B cell (primary cell): ENCODE results near the gene DOCK6. TPM values are rescaled to one million over a fixed set of nuclear protein-coding genes. Genes with fewer than 3 reads are reported as not detected.

ENCODE experiments used
- ATAC-seq: fragments of 200-7000 bp; cut with Tn5 transposase; one replicate; pipeline ENCODE4 v1.10.0; 2021; ENCODE audit warnings: low read depth, mild to moderate bottlenecking, moderate number of reproducible peaks, moderate library complexity
- CTCF ChIA-PET: fragments of 350-600 bp; sonication (Branson Sonifier 250); formaldehyde crosslinking; loops from one replicate; lab custom pipeline; 2021; ENCODE audit warnings: antibody characterized with exemption, inconsistent platforms; lab: Charles Lee
- POLR2A ChIA-PET: fragments of 350-600 bp; sonication (Branson Sonifier 250); formaldehyde crosslinking; loops from one replicate; lab custom pipeline; 2021; ENCODE audit warnings: antibody characterized with exemption; lab: Charles Lee
- DNase-seq: peaks from one replicate; pipeline ENCODE4 v3.0.0; 2013
- H2AFZ ChIP-seq: 2 replicates; pipeline ENCODE4 v1.6.1; 2012; ENCODE audit warnings: mild to moderate bottlenecking, low read depth, low read length; ENCODE audit not compliant: insufficient read depth, poor library complexity, severe bottlenecking
- H3K27ac ChIP-seq, 2 donors: 1 replicate in 1 of 2; 2 replicates in 1 of 2; pipeline ENCODE4 v1.5.1; 2012 to 2013; ENCODE audit warnings: low read length in 2 of 2, mild to moderate bottlenecking in 2 of 2, moderate library complexity in 1 of 2
- H3K27me3 ChIP-seq, 4 experiments: fragments of 200-600 bp in 1 of 4; sonication (generic) in 1 of 4; replicated peaks in 1 of 4; 1 replicate in 2 of 4; 2 replicates in 2 of 4; pipeline versions ENCODE4 v1.6.1 to v1.7.0; 2013 to 2016; ENCODE audit warnings: low read length in 3 of 4, mild to moderate bottlenecking in 2 of 4, mixed read lengths in 1 of 4, moderate library complexity in 1 of 4; ENCODE audit not compliant: insufficient read depth in 4 of 4, control insufficient read depth in 3 of 4; ENCODE audit errors: control extremely low read depth in 1 of 4
- H3K36me3 ChIP-seq, 2 experiments: replicated peaks in 1 of 2; 1 replicate in 1 of 2; 2 replicates in 1 of 2; pipeline versions ENCODE4 v1.6.1 to v1.7.1; 2013; ENCODE audit warnings: low read length in 1 of 2; ENCODE audit not compliant: insufficient read depth in 2 of 2, control insufficient read depth in 1 of 2; ENCODE audit errors: control extremely low read depth in 1 of 2, extremely low read depth in 1 of 2
- H3K4me1 ChIP-seq, 2 donors: fragments of 200-600 bp in 1 of 2; sonication (generic) in 1 of 2; 1 replicate in 1 of 2; 2 replicates in 1 of 2; pipeline versions ENCODE4 v1.5.1 to v1.6.1; 2013 to 2017; ENCODE audit warnings: low read length in 2 of 2; ENCODE audit not compliant: control insufficient read depth in 2 of 2, insufficient read depth in 2 of 2
- H3K4me2 ChIP-seq: replicated peaks from 2 replicates; pipeline ENCODE3; 2012; ENCODE audit warnings: mild to moderate bottlenecking, low read depth, low read length; ENCODE audit not compliant: poor library complexity, severe bottlenecking
- H3K4me3 ChIP-seq, 5 experiments: fragments of 200-600 bp in 1 of 5; sonication (generic) in 1 of 5; 1 replicate in 3 of 5; 2 replicates in 2 of 5; pipeline versions ENCODE4 v1.5.1 to v1.7.0; 2011 to 2016; ENCODE audit warnings: low read length in 4 of 5, mild to moderate bottlenecking in 4 of 5, low read depth in 2 of 5, control low read depth in 1 of 5, moderate library complexity in 1 of 5; ENCODE audit not compliant: insufficient read depth in 1 of 5; ENCODE audit errors: control extremely low read depth in 1 of 5, extremely low read depth in 1 of 5
- H3K79me2 ChIP-seq: fragments of 200-600 bp; sonication (generic); one replicate; pipeline ENCODE4 v1.6.0; 2016; ENCODE audit warnings: low read length; ENCODE audit not compliant: control insufficient read depth, insufficient read depth
- H3K9ac ChIP-seq: fragments of 200-600 bp; sonication (generic); 2 replicates; pipeline ENCODE4 v1.6.1; 2017; ENCODE audit warnings: mild to moderate bottlenecking, low read length, moderate library complexity
- H3K9me3 ChIP-seq, 3 donors: one replicate each; pipeline versions ENCODE4 v1.6.1 to v1.7.1; 2013; ENCODE audit warnings: low read length in 2 of 3; ENCODE audit not compliant: control insufficient read depth in 2 of 3, insufficient read depth in 1 of 3; ENCODE audit errors: control extremely low read depth in 1 of 3
- H4K20me1 ChIP-seq: 2 replicates; pipeline ENCODE4 v1.6.0; 2012; ENCODE audit warnings: mild to moderate bottlenecking, low read length; ENCODE audit not compliant: insufficient read depth, control insufficient read depth, poor library complexity, severe bottlenecking
- H3K27ac Mint-ChIP-seq: one replicate; pipeline ENCODE4 v1.8.0; 2021; ENCODE audit warnings: mixed read lengths
- H3K27me3 Mint-ChIP-seq: one replicate; pipeline ENCODE4 v1.8.0; 2021; ENCODE audit warnings: mixed read lengths
- H3K4me1 Mint-ChIP-seq: one replicate; pipeline ENCODE4 v1.8.0; 2021; ENCODE audit warnings: mixed read lengths
- H3K4me3 Mint-ChIP-seq: one replicate; pipeline ENCODE4 v1.8.0; 2021; ENCODE audit warnings: mixed read lengths
- H3K9me3 Mint-ChIP-seq: one replicate; pipeline ENCODE4 v1.8.0; 2022; ENCODE audit warnings: mixed read lengths; ENCODE audit not compliant: insufficient read depth
- EZH2 ChIP-seq: IDR thresholded peaks from 2 replicates; pipeline ENCODE4 v1.6.1; 2012; ENCODE audit warnings: borderline replicate concordance, low read depth, mild to moderate bottlenecking, moderate library complexity, low read length; ENCODE audit not compliant: insufficient read depth, poor library complexity, severe bottlenecking
- WGBS: methylation state at CpG from one replicate; pipeline ENCODE4 v1.1.5; 2013; ENCODE audit warnings: missing lambda C conversion rate; ENCODE audit not compliant: insufficient coverage; 5-methylcytosine and 5-hydroxymethylcytosine counted together
- intact Hi-C: fragments of 100-400 bp; cut with micrococcal nuclease; formaldehyde crosslinking; loops from one replicate; pipeline ENCODE4 v1.10.0; 2022
- polyA plus RNA-seq: library from polyadenylated mRNA; depleted of rRNA; stranded (reverse); fragments of >200 nt; gene quantifications from 2 replicates; pipeline ENCODE4 v1.2.3, GENCODE V29; 2012
- total RNA-seq, 2 donors: library from RNA; stranded (reverse); fragments of 120-200 nt in 1 of 2; gene quantifications; 1 replicate in 1 of 2; 2 replicates in 1 of 2; pipeline versions ENCODE4 v1.2.3 to v1.2.4, GENCODE V29; 2013 to 2022
- TF ChIP-seq, protein P1 (sequence below): fragments of 200-600 bp; IDR thresholded peaks from one replicate; pipeline ENCODE4 v1.8.0; 2022; ENCODE audit warnings: antibody characterized with exemption, mild to moderate bottlenecking

Gene DOCK6
- total and polyA plus RNA-seq, 2 donors (not counting 1 experiment from before 2014, with no cell fraction given) = 5.3 to 11.9 TPM

DNA sequence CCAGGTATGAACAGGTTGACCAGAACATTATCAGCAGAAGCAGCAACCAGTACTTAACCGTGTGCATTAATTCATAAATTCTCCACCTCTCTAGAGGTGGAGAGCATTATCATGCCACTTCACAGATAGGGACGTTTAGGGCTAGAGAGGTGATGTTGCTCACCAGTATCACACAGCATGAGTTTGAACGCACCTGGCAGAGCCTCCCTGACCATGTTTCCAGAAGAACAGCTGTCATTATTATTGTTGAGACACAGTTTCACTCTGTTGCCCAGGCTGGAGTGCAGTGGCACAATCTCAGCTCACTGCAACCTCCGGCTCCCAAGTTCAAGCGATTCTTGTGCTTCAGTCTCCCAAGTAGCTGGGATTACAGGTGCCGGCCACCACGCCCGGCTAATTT, 71.8 kb downstream of the DOCK6 start:
- H3K4me2 ChIP-seq = no peak overlapping the region
- intact Hi-C loops = no loop called here
- ATAC-seq = no peak

DNA sequence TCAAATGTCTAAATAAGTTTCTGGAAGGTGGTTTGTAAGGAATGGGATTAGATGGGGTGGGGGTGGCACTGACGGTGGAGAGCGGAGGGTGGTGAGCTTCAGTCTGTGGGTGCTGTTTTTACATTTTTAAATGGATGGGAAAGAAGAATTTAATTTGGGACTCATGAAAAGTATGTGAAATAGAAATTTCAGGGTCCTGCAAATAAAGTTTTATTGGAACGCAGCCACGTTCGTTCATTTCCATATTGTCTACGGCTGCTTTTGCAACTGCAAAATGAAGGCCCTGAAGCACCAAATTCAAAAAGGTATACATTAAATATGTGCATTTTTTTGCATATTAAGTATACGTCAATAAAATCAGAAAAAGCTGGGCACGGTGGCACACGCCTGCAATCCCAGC, 74.9 kb downstream of the DOCK6 start:
- Mint-ChIP-seq H3K4me1 (peaks cover 5% of the 10 kb centered on the region), H3K27me3 (peaks cover 6% of the 10 kb centered on the region), H3K4me3 (no peak overlapping the region), H3K9me3 (no peaks in the 10 kb centered on the region), H3K27ac (no peak overlapping the region)
- CTCF ChIA-PET = no interaction called here
- no peak overlapping the region for H2AFZ ChIP-seq
- ATAC-seq = no peak
- DNase-seq = no peak
- no peaks in the 10 kb centered on the region for H3K36me3 ChIP-seq
- H3K27me3 ChIP-seq = peaks cover 0 to 14% (median 2%) of the 10 kb centered on the region in 4 experiments
- no peaks in the 10 kb centered on the region for H3K79me2 ChIP-seq
- intact Hi-C loops = no loop called here
- no peak for TF ChIP-seq EZH2
- TF ChIP-seq, protein P1, sequence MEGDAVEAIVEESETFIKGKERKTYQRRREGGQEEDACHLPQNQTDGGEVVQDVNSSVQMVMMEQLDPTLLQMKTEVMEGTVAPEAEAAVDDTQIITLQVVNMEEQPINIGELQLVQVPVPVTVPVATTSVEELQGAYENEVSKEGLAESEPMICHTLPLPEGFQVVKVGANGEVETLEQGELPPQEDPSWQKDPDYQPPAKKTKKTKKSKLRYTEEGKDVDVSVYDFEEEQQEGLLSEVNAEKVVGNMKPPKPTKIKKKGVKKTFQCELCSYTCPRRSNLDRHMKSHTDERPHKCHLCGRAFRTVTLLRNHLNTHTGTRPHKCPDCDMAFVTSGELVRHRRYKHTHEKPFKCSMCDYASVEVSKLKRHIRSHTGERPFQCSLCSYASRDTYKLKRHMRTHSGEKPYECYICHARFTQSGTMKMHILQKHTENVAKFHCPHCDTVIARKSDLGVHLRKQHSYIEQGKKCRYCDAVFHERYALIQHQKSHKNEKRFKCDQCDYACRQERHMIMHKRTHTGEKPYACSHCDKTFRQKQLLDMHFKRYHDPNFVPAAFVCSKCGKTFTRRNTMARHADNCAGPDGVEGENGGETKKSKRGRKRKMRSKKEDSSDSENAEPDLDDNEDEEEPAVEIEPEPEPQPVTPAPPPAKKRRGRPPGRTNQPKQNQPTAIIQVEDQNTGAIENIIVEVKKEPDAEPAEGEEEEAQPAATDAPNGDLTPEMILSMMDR = no peak
- POLR2A ChIA-PET = no interaction called here
- H3K9ac ChIP-seq = no peak overlapping the region
- peaks cover 2 to 8% of the 10 kb centered on the region in 2 donors for H3K4me1 ChIP-seq
- H3K4me3 ChIP-seq = no peak overlapping the region
- WGBS = 94% methylated on average over 4 of the region's 9 CpGs
- H3K27ac ChIP-seq = no peak overlapping the region
- peaks cover 0 to 12% (median 2%) of the 10 kb centered on the region in 3 donors for H3K9me3 ChIP-seq
- H3K4me2 ChIP-seq = no peak overlapping the region
- no peaks in the 10 kb centered on the region for H4K20me1 ChIP-seq

More for the DNA sequence above, 71.8 kb downstream of the DOCK6 start:
- Histone ChIP-seq H2AFZ (no peak overlapping the region), H3K4me1 (peaks cover 6 to 17% of the 10 kb centered on the region in 2 donors), H3K27me3 (peaks cover 0 to 26% (median 2%) of the 10 kb centered on the region in 4 experiments), H3K79me2 (no peaks in the 10 kb centered on the region), H3K36me3 (no peaks in the 10 kb centered on the region), H3K4me3 (no peak overlapping the region), H4K20me1 (no peaks in the 10 kb centered on the region), H3K9ac (no peak overlapping the region), H3K9me3 (peaks cover 0 to 22% (median 2%) of the 10 kb centered on the region in 3 donors), H3K27ac (no peak overlapping the region)
- POLR2A ChIA-PET = no interaction called here
- CTCF ChIA-PET = interaction anchor here (2.0 kb wide), 1 partner anchor 13 kb away, joined by 7 read pairs; no protein-coding TSS in a partner anchor
- Mint-ChIP-seq H3K4me1 (peaks cover 9% of the 10 kb centered on the region), H3K27ac (no peak overlapping the region), H3K4me3 (no peak overlapping the region), H3K27me3 (peaks cover 2% of the 10 kb centered on the region), H3K9me3 (no peaks in the 10 kb centered on the region)
- 73% methylated on average over 6 of the region's 8 CpGs for WGBS
- DNase-seq = no peak
- TF ChIP-seq EZH2 = no peak
- TF ChIP-seq, protein P1 = no peak
